ENCODE results near the gene DERA. TPM values are rescaled to one million over a fixed set of nuclear protein-coding genes. Genes with fewer than 3 reads are reported as not detected.
A peak's percentile ranks its signal among the peaks of the same experiment; 100 is the strongest.

Gene DERA
- total RNA-seq, 1 donor from 2014 or later: 21.4 TPM

DNA sequence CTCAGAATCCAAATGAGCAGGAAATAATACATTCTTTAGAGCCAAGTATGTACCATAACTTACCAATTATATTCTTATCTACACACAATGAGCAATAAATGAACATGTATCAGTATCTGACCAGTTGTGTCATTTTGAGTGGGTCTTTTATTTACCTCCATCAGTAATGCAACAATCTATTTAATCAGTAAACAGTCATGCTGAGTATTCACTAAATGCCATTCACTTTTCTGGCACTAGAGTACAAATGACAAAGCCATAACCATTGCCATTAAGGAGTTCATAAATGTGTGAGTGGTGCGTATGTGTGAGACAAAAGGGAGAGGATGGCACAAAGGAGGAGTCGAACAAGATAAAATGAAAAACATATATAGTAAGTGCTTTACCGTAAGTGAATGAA, 30.4 kb upstream of the DERA start:
- no peak overlapping the region for H3K4me3 ChIP-seq
- TF ChIP-seq, protein P1, sequence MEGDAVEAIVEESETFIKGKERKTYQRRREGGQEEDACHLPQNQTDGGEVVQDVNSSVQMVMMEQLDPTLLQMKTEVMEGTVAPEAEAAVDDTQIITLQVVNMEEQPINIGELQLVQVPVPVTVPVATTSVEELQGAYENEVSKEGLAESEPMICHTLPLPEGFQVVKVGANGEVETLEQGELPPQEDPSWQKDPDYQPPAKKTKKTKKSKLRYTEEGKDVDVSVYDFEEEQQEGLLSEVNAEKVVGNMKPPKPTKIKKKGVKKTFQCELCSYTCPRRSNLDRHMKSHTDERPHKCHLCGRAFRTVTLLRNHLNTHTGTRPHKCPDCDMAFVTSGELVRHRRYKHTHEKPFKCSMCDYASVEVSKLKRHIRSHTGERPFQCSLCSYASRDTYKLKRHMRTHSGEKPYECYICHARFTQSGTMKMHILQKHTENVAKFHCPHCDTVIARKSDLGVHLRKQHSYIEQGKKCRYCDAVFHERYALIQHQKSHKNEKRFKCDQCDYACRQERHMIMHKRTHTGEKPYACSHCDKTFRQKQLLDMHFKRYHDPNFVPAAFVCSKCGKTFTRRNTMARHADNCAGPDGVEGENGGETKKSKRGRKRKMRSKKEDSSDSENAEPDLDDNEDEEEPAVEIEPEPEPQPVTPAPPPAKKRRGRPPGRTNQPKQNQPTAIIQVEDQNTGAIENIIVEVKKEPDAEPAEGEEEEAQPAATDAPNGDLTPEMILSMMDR (IDR thresholded peaks at IDR 0.05): no peak
- TF ChIP-seq POLR2A (IDR thresholded peaks at IDR 0.05): no peak
- TF ChIP-seq POLR2AphosphoS5 (IDR thresholded peaks at IDR 0.05; ENCODE audit: insufficient read depth in 1 of 2, low read depth in 1 of 2): no peak
- intact Hi-C loops (cut with DNase I): no loop called here
- no peak for DNase-seq (ENCODE audit: extremely low spot score in 2 of 2)
- no peak overlapping the region for H3K27ac ChIP-seq
- no peaks in the 10 kb centered on the region for H3K27me3 ChIP-seq
- no peaks in the 10 kb centered on the region for H3K9me3 ChIP-seq
- H3K4me1 ChIP-seq: peaks cover 36% of the 10 kb centered on the region
- no peaks in the 10 kb centered on the region for H3K36me3 ChIP-seq

DNA sequence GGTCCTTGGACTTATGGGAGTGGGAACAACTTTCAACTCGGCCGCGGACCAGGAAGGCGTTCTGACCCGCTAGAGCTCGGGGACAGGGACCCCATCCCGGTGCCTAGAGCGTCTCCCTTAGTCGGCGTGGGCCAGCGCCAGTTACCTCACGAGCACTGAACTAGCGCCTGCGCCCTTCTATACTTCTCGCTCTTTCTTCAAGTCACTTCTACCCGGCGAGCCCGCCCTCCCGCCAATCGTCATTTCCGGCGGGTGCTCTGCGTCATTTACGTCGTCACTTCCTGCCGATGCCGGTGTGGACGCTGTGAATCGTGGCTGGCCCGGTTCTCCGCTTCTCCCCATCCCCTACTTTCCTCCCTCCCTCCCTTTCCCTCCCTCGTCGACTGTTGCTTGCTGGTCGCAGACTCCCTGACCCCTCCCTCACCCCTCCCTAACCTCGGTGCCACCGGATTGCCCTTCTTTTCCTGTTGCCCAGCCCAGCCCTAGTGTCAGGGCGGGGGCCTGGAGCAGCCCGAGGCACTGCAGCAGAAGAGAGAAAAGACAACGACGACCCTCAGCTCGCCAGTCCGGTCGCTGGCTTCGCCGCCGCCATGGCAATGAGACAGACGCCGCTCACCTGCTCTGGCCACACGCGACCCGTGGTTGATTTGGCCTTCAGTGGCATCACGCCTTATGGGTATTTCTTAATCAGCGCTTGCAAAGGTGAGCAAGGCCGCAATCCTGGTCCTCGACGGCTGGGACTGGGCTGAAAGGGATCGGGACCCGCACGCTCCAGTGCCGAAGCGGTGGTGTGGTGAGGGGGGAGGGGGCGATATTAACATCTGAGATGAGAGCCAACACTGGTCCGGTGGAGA, 28.8 kb upstream of the DERA start, which contains the start of gene STRAP:
Gene STRAP (plus strand): TSS at position 270 of the 854 bp plus-strand sequence. CDS start 321 bp downstream, at position 591.
- Histone ChIP-seq H3K4me3 (peak within 1 kb of the TSS; percentile 81 to 90), H3K36me3 (no peaks in the 10 kb centered on the region), H3K9me3 (no peaks in the 10 kb centered on the region), H3K4me1 (peaks cover 50% of the 10 kb centered on the region), H3K27ac (peak within 1 kb of the TSS; percentile 90), H3K27me3 (no peaks in the 10 kb centered on the region)
- DNase-seq (ENCODE audit: extremely low spot score in 2 of 2): peak in 1 of 2 donors; percentile 99
- TF ChIP-seq POLR2A (IDR thresholded peaks at IDR 0.05) (peak; percentile 82 to 98), POLR2AphosphoS5 (IDR thresholded peaks at IDR 0.05; ENCODE audit: insufficient read depth in 1 of 2, low read depth in 1 of 2) (peak; percentile 94 to 100)
- TF ChIP-seq, protein P1 (IDR thresholded peaks at IDR 0.05): no peak
- intact Hi-C loops (cut with DNase I): no loop called here

DNA sequence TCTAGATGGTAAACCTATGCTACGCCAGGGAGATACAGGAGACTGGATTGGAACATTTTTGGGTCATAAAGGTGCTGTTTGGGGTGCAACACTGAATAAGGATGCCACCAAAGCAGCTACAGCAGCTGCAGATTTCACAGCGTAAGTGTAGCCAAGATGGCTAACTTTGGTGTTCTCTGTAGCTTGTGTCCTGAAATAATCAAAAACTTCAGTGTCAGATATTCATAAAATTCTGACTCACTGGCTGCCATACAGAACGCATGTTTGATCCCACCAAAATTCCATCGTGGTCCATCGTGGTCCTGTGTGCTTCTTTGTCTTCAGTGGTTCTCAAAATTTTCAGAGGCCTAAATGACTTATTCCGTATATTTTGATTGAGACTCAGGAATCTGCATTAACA, 27.6 kb upstream of the DERA start:
- Histone ChIP-seq H3K27ac (peak overlapping the region; percentile 90), H3K4me3 (peak overlapping the region; percentile 81 to 90), H3K36me3 (no peaks in the 10 kb centered on the region), H3K4me1 (peaks cover 54% of the 10 kb centered on the region), H3K27me3 (no peaks in the 10 kb centered on the region), H3K9me3 (no peaks in the 10 kb centered on the region)
- TF ChIP-seq POLR2A (IDR thresholded peaks at IDR 0.05): no peak
- TF ChIP-seq, protein P1 (IDR thresholded peaks at IDR 0.05): no peak
- TF ChIP-seq POLR2AphosphoS5 (IDR thresholded peaks at IDR 0.05; ENCODE audit: insufficient read depth in 1 of 2, low read depth in 1 of 2): no peak
- intact Hi-C loops (cut with DNase I): no loop called here
- no peak for DNase-seq (ENCODE audit: extremely low spot score in 2 of 2)

DNA sequence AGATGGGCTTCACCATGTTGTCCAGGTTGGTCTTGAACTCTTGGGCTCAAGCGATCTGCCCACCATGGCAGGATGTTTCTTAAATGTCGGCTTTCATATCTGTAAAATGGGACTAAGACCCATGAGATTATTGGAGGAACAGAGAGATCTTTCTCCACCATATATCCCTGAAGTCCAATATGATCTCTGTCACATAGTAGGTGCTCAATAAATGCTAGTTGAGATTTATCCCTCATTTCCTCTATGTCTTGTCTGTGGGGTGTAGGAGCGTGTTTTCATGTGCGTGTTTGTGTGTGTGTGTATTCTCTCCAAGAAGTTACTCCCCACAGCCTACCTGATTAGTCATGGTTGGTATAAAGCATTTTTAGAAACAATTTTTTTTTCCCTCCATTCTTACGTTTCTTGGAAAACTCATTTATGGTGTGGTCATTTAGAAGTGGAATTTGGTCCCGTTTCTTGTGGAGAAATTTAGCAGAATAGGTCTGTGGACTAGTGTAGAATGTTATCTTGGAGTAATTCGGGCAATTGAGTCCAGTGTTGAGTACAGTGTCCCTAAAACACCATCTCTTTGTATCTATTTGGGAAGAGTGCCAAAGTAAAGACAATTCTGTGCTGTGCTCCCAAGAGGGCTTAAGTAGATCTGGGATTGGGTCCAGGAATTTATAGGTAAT, 24.6 kb upstream of the DERA start:
- intact Hi-C loops (cut with DNase I): no loop called here
- H3K4me3 ChIP-seq: no peak overlapping the region
- H3K27me3 ChIP-seq: no peaks in the 10 kb centered on the region
- no peak for DNase-seq (ENCODE audit: extremely low spot score in 2 of 2)
- H3K27ac ChIP-seq: no peak overlapping the region
- no peak for TF ChIP-seq POLR2A (IDR thresholded peaks at IDR 0.05)
- TF ChIP-seq, protein P1 (IDR thresholded peaks at IDR 0.05): no peak
- no peak for TF ChIP-seq POLR2AphosphoS5 (IDR thresholded peaks at IDR 0.05; ENCODE audit: insufficient read depth in 1 of 2, low read depth in 1 of 2)
- H3K9me3 ChIP-seq: no peaks in the 10 kb centered on the region
- peaks cover 48% of the 10 kb centered on the region for H3K4me1 ChIP-seq
- H3K36me3 ChIP-seq: peaks cover 0 to 13% of the 10 kb centered on the region in 2 donors

Data from vagina (tissue), 2 donors.